Bronchial epithelial cell (primary cell): Measurements from ENCODE around the gene ABCC11. TPM values are rescaled to one million over a fixed set of nuclear protein-coding genes. Genes with fewer than 3 reads are reported as not detected.

ENCODE experiments used
- DNase-seq: peaks from one replicate; pipeline ENCODE4 v3.0.0-alpha.2; 2010; ENCODE audit warnings: low read depth
- FAIRE-seq: peaks from 2 replicates; lab custom pipeline; 2011; peaks lifted over from hg19 to GRCh38; lab: Jason Lieb, UNC
- H3K27me3 ChIP-seq: 2 replicates; pipeline ENCODE4 v1.5.1; 2011; ENCODE audit warnings: low read length; ENCODE audit not compliant: control insufficient read depth, insufficient read depth
- H3K36me3 ChIP-seq: 2 replicates; pipeline ENCODE4 v1.5.1; 2011; ENCODE audit warnings: low read length; ENCODE audit not compliant: control insufficient read depth, insufficient read depth
- H3K4me3 ChIP-seq: 2 replicates; pipeline ENCODE4 v1.5.1; 2011; ENCODE audit warnings: mild to moderate bottlenecking, low read depth, low read length, control low read depth
- CTCF ChIP-seq: IDR thresholded peaks from 2 replicates; pipeline ENCODE4 v1.5.1; 2011; ENCODE audit warnings: mild to moderate bottlenecking, moderate library complexity, low read length, control low read depth, inconsistent platforms; ENCODE audit not compliant: insufficient read depth, severe bottlenecking
- total RNA-seq: library from RNA; depleted of rRNA; stranded (reverse); fragments of >200 nt; gene quantifications from 2 replicates; pipeline ENCODE4 v1.2.1, GENCODE V29; 2014

Gene ABCC11
- total RNA-seq, 1 donor from 2014 or later = 0.26 TPM

- FAIRE-seq = no peak
These were observed 101.2 kb downstream of the ABCC11 start for GRCh38 chr16:48146131-48146530.

GRCh38 chr16:48143812-48144368 lies 103.4 kb downstream of the ABCC11 start:
- Histone ChIP-seq H3K4me3 (no peak overlapping the region), H3K36me3 (no peaks in the 10 kb centered on the region), H3K27me3 (no peaks in the 10 kb centered on the region)
- no peak for FAIRE-seq
- no peak for TF ChIP-seq CTCF
- no peak for DNase-seq

More at GRCh38 chr16:48146131-48146530, 101.2 kb downstream of the ABCC11 start:
- TF ChIP-seq CTCF = no peak
- H3K27me3 ChIP-seq = no peaks in the 10 kb centered on the region
- H3K36me3 ChIP-seq = no peaks in the 10 kb centered on the region
- DNase-seq = no peak
- H3K4me3 ChIP-seq = no peak overlapping the region

GRCh38 chr16:48140821-48141220 lies 106.5 kb downstream of the ABCC11 start:
- H3K27me3 ChIP-seq = no peaks in the 10 kb centered on the region
- no peak for DNase-seq
- H3K36me3 ChIP-seq = no peaks in the 10 kb centered on the region
- no peak for FAIRE-seq
- TF ChIP-seq CTCF = no peak
- H3K4me3 ChIP-seq = no peak overlapping the region

GRCh38 chr16:48139517-48139916 lies 107.8 kb downstream of the ABCC11 start:
- DNase-seq (no peak), FAIRE-seq (no peak)
- Histone ChIP-seq H3K27me3 (no peaks in the 10 kb centered on the region), H3K36me3 (no peaks in the 10 kb centered on the region), H3K4me3 (no peak overlapping the region)
- no peak for TF ChIP-seq CTCF

- no peak overlapping the region for H3K4me3 ChIP-seq
- FAIRE-seq (no peak), DNase-seq (no peak)
- TF ChIP-seq CTCF = no peak
- H3K27me3 ChIP-seq = no peaks in the 10 kb centered on the region
- no peaks in the 10 kb centered on the region for H3K36me3 ChIP-seq
These were observed 108.8 kb downstream of the ABCC11 start for GRCh38 chr16:48138543-48138942.

- TF ChIP-seq CTCF = no peak
These were observed 109.5 kb downstream of the ABCC11 start for GRCh38 chr16:48137822-48138221.

More at GRCh38 chr16:48137822-48138221, 109.5 kb downstream of the ABCC11 start:
- H3K27me3 ChIP-seq = no peaks in the 10 kb centered on the region
- H3K4me3 ChIP-seq = no peak overlapping the region
- FAIRE-seq (no peak), DNase-seq (no peak)
- no peaks in the 10 kb centered on the region for H3K36me3 ChIP-seq
